K562 (cell line): ENCODE data around the gene CRACR2B. TPM values are rescaled to one million over a fixed set of nuclear protein-coding genes. Genes with fewer than 3 reads are reported as not detected.

ENCODE experiments used
- ATAC-seq: fragments of 200-7000 bp; cut with Tn5 transposase; 3 replicates; pipeline ENCODE4 v1.9.1; 2020; ENCODE audit warnings: moderate library complexity
- BruUV-seq: library from RNA; stranded (reverse); fragments of 400-500 nt; replicated peaks from 2 replicates; lab custom pipeline; 2021; lab: Mats Ljungman, UMichigan
- CTCF ChIA-PET: fragments of 300-600 bp; formaldehyde crosslinking; extraction: SDS; loops from one replicate; lab custom pipeline; 2021; ENCODE audit warnings: low intra/inter-chr PET ratio; lab: Yijun Ruan, JAX
- POLR2A ChIA-PET: fragments of 300-600, 350-650 bp; sonication (Branson Sonifier 250); formaldehyde crosslinking; extraction: SDS; loops from one replicate; lab custom pipeline; 2021; ENCODE audit warnings: antibody characterized with exemption, inconsistent platforms; lab: Yijun Ruan, JAX
- DNase-seq, 4 experiments: peaks; one replicate each; pipeline versions ENCODE4 v3.0.0 to v3.0.0-alpha.2; 2011 to 2018; ENCODE audit warnings: low spot score in 3 of 4, mixed read lengths in 3 of 4; ENCODE audit errors: extremely low read depth in 1 of 4
- FAIRE-seq: peaks from 2 replicates; lab custom pipeline; 2011; peaks lifted over from hg19 to GRCh38; lab: Jason Lieb, UNC
- H2AFZ ChIP-seq: 2 replicates; pipeline ENCODE4 v1.6.0; 2011; ENCODE audit warnings: low read depth, low read length, control low read depth, inconsistent platforms
- H3K27ac ChIP-seq: fragments of 200-600 bp; 3 replicates; pipeline ENCODE4 v1.8.0; 2011; ENCODE audit warnings: low read depth, mild to moderate bottlenecking, control low read depth, inconsistent platforms, low read length, moderate library complexity, mixed read lengths; ENCODE audit errors: extremely low read depth
- H3K27me3 ChIP-seq, 2 experiments: fragments of 300-600 bp in 1 of 2; 2 replicates in 1 of 2; 3 replicates in 1 of 2; pipeline versions ENCODE4 v1.6.0 to v1.8.0; 2011; ENCODE audit warnings: inconsistent platforms in 2 of 2, low read length in 2 of 2, mild to moderate bottlenecking in 1 of 2, mixed read lengths in 1 of 2, moderate library complexity in 1 of 2; ENCODE audit not compliant: control insufficient read depth in 2 of 2, insufficient read depth in 2 of 2
- H3K36me3 ChIP-seq: fragments of 300-600 bp; 3 replicates; pipeline ENCODE4 v1.8.0; 2011; ENCODE audit warnings: mild to moderate bottlenecking, low read length, inconsistent platforms; ENCODE audit not compliant: control insufficient read depth, insufficient read depth
- H3K4me1 ChIP-seq, 2 experiments: fragments of 200-600 bp in 1 of 2; replicated peaks in 1 of 2; 2 replicates in 1 of 2; 3 replicates in 1 of 2; pipeline versions ENCODE4 v1.5.1 to v1.8.0; 2011; ENCODE audit warnings: inconsistent platforms in 2 of 2, low read length in 2 of 2, mild to moderate bottlenecking in 1 of 2, mixed read lengths in 1 of 2, moderate library complexity in 1 of 2; ENCODE audit not compliant: control insufficient read depth in 2 of 2, insufficient read depth in 2 of 2
- H3K4me2 ChIP-seq: 2 replicates; pipeline ENCODE4 v1.6.1; 2011; ENCODE audit warnings: low read length, control low read depth, inconsistent platforms, mixed read lengths; ENCODE audit not compliant: insufficient read depth
- H3K4me3 ChIP-seq: fragments of 200-600 bp; sonication (generic), shearing (Covaris generic); 2 replicates; pipeline ENCODE4 v1.5.1; 2016; ENCODE audit warnings: control low read depth, inconsistent platforms
- H3K79me2 ChIP-seq: fragments of 200-600 bp; 3 replicates; pipeline ENCODE4 v1.8.0; 2011; ENCODE audit warnings: low read length, inconsistent platforms; ENCODE audit not compliant: control insufficient read depth, insufficient read depth
- H3K9ac ChIP-seq, 2 experiments: 2 replicates each; pipeline versions ENCODE4 v1.6.0 to v1.6.1; 2011; ENCODE audit warnings: low read depth in 2 of 2, low read length in 2 of 2, control low read depth in 1 of 2, inconsistent platforms in 1 of 2, mild to moderate bottlenecking in 1 of 2, mixed read lengths in 1 of 2; ENCODE audit not compliant: insufficient read depth in 1 of 2
- H3K9me1 ChIP-seq: one replicate; pipeline ENCODE4 v1.6.0; 2011; ENCODE audit warnings: inconsistent platforms, mild to moderate bottlenecking, low read length, moderate library complexity; ENCODE audit not compliant: control insufficient read depth, insufficient read depth
- H3K9me3 ChIP-seq: replicated peaks from 2 replicates; pipeline ENCODE4 v1.5.1; 2011; ENCODE audit warnings: low read depth, low read length, inconsistent platforms; ENCODE audit not compliant: control insufficient read depth, insufficient read depth
- H4K20me1 ChIP-seq: replicated peaks from 2 replicates; pipeline ENCODE4 v1.6.1; 2011; ENCODE audit warnings: low read length, inconsistent platforms, mixed read lengths; ENCODE audit not compliant: control insufficient read depth, insufficient read depth
- ARID2 ChIP-seq: fragments of 450-650 bp; IDR thresholded peaks from 2 replicates; pipeline ENCODE4 v1.6.1; 2017; ENCODE audit warnings: antibody characterized with exemption, mild to moderate bottlenecking
- GABPB2 ChIP-seq: fragments of 250-450 bp; sonication (Bioruptor Pico); conservative IDR thresholded peaks from 2 replicates; pipeline ENCODE4 v1.5.1; 2021; ENCODE audit warnings: mild to moderate bottlenecking
- KDM4B ChIP-seq, 2 experiments: fragments of 450-650 bp in 1 of 2; sonication (generic) in 1 of 2; IDR thresholded peaks; 2 replicates each; pipeline ENCODE4 v1.6.1; 2016 to 2017; ENCODE audit warnings: borderline replicate concordance in 2 of 2, antibody characterized with exemption in 1 of 2, low read depth in 1 of 2, mild to moderate bottlenecking in 1 of 2
- MAFF ChIP-seq: IDR thresholded peaks from 2 replicates; pipeline ENCODE4 v1.6.1; 2012; ENCODE audit warnings: low read length, improper control_type of control experiment
- NONO ChIP-seq, 2 experiments: fragments of 200-400 bp in 1 of 2; fragments of 450-650 bp in 1 of 2; formaldehyde crosslinking in 1 of 2; IDR thresholded peaks; 2 replicates each; pipeline ENCODE4 v1.6.1; 2017; ENCODE audit warnings: low read depth in 2 of 2, mild to moderate bottlenecking in 2 of 2, moderate library complexity in 2 of 2, low read length in 1 of 2
- PCBP2 ChIP-seq: fragments of 200-400 bp; formaldehyde crosslinking; IDR thresholded peaks from 2 replicates; pipeline ENCODE4 v1.6.1; 2018; ENCODE audit warnings: low read length, low read depth, mild to moderate bottlenecking, moderate library complexity; ENCODE audit not compliant: poor library complexity, severe bottlenecking
- POLR2G ChIP-seq: fragments of 200-400 bp; formaldehyde crosslinking; IDR thresholded peaks from 2 replicates; pipeline ENCODE4 v1.6.1; 2017; ENCODE audit warnings: low read depth, mild to moderate bottlenecking, antibody characterized with exemption, low read length, moderate library complexity
- RBFOX2 ChIP-seq: fragments of 200-400 bp; formaldehyde crosslinking; IDR thresholded peaks from 2 replicates; pipeline ENCODE4 v1.6.1; 2017; ENCODE audit warnings: low read depth, mild to moderate bottlenecking, low read length, moderate library complexity
- WGBS: fragments of 100-300 bp; shearing (Covaris generic); methylation state at CpG from one replicate; pipeline ENCODE4 v1.1.6; 2016; ENCODE audit warnings: low coverage, mixed read lengths; ENCODE audit not compliant: insufficient coverage; ENCODE audit errors: missing lambda C conversion rate; 5-methylcytosine and 5-hydroxymethylcytosine counted together
- in situ Hi-C: fragments of 300-500 bp; cut with MboI; formaldehyde crosslinking; loops from 4 replicates; pipeline ENCODE4 v1.15.0; 2018; ENCODE audit warnings: inconsistent platforms, mixed read lengths
- intact Hi-C: fragments of 100-400 bp; cut with micrococcal nuclease; formaldehyde crosslinking; loops from 2 replicates; pipeline ENCODE4 v1.14.2; 2022
- polyA plus RNA-seq, 8 experiments: library from polyadenylated mRNA; depleted of rRNA in 4 of 8; stranded (reverse) in 5 of 8; unstranded in 3 of 8; fragments of >200 nt; fragmentation: Nextera tagmentation in 2 of 8; fragmentation: Illumina TruSeq in 1 of 8; extraction: Ambion mirVana in 2 of 8; extraction: Trizol in 1 of 8; gene quantifications; 2 replicates each; pipeline versions ENCODE4 v1.2.1 to v1.2.3, GENCODE V29; 2011 to 2014; ENCODE audit warnings: inconsistent platforms in 1 of 8, missing spikeins in 1 of 8
- total RNA-seq, 7 experiments: library from RNA; depleted of rRNA in 6 of 7; stranded (reverse); fragments of >200 nt in 6 of 7; fragmentation: Illumina TruSeq in 2 of 7; extraction: Trizol in 2 of 7; gene quantifications; 2 replicates each; pipeline versions ENCODE4 v1.2.1 to v1.2.3, GENCODE V29; 2011 to 2021; ENCODE audit warnings: low replicate concordance in 1 of 7

CRACR2B gene
- total and polyA plus RNA-seq, 9 of the 15 experiments (the other 6 are each of a cell fraction or from before 2014, with no cell fraction given), result 0.10 to 51.0 (median 6.0) TPM

GRCh38 chr11:862081-862661 is 34.5 kb downstream of the CRACR2B start (continued):
- TF ChIP-seq ARID2 (no peak), PCBP2 (no peak), RBFOX2 (peak; percentile 32; the same call in 1 of the 2 replicates), NONO (IDR thresholded peaks at IDR 0.05; ENCODE audit: low read depth in 2 of 2, low read length in 1 of 2) (peak in 1 of 2 experiments; percentile 16; a peak in 1 of 4 replicates), MAFF (no peak), KDM4B (IDR thresholded peaks at IDR 0.05; ENCODE audit: borderline replicate concordance in 2 of 2, low read depth in 1 of 2) (no peak), POLR2G (peak; percentile 76)

- H3K4me1 ChIP-seq, result peaks cover 14 to 97% of the 10 kb centered on the region in 2 experiments
- no peak for TF ChIP-seq GABPB2
- TF ChIP-seq POLR2G, result peak; percentile 49
- H4K20me1 ChIP-seq, result peaks cover 20% of the 10 kb centered on the region
- POLR2A ChIA-PET, result interaction anchor here (0.7 kb wide), 1 partner anchor 20 kb away, joined by 6 read pairs; the partner anchor contains the start of genes POLR2L and TSPAN4
- ATAC-seq (no peak), DNase-seq (no peak), FAIRE-seq (no peak)
- no peaks in the 10 kb centered on the region for H3K27me3 ChIP-seq
- no peaks in the 10 kb centered on the region for H3K79me2 ChIP-seq
- intact Hi-C loops, result no loop called here
- no peak overlapping the region for H3K27ac ChIP-seq
- in situ Hi-C loops, result no loop called here
- no peak overlapping the region for H2AFZ ChIP-seq
- CTCF ChIA-PET, result no interaction called here
- peaks cover 5% of the 10 kb centered on the region for H3K9me1 ChIP-seq
- no TSS peak for BruUV-seq
- peaks cover 5% of the 10 kb centered on the region; the same call in 1 of the 3 replicates for H3K36me3 ChIP-seq
- H3K4me2 ChIP-seq, result no peak overlapping the region
- H3K4me3 ChIP-seq, result no peak overlapping the region
- WGBS, result 85% methylated on average over 5 of the region's 12 CpGs
- peak overlapping the region in 1 of 2 experiments; percentile 33; a peak in 2 of 4 replicates for H3K9ac ChIP-seq
- H3K9me3 ChIP-seq, result no peaks in the 10 kb centered on the region
Measured at GRCh38 chr11:862696-863022, 34.9 kb downstream of the CRACR2B start.
